Measurements from ENCODE around the gene CDK5. TPM values are rescaled to one million over a fixed set of nuclear protein-coding genes. Genes with fewer than 3 reads are reported as not detected.

Gene CDK5
- total and polyA plus RNA-seq, 2 of the 13 experiments (the other 11 are each of a cell fraction or from before 2014, with no cell fraction given) = 16.4 to 21.3 TPM

DNA sequence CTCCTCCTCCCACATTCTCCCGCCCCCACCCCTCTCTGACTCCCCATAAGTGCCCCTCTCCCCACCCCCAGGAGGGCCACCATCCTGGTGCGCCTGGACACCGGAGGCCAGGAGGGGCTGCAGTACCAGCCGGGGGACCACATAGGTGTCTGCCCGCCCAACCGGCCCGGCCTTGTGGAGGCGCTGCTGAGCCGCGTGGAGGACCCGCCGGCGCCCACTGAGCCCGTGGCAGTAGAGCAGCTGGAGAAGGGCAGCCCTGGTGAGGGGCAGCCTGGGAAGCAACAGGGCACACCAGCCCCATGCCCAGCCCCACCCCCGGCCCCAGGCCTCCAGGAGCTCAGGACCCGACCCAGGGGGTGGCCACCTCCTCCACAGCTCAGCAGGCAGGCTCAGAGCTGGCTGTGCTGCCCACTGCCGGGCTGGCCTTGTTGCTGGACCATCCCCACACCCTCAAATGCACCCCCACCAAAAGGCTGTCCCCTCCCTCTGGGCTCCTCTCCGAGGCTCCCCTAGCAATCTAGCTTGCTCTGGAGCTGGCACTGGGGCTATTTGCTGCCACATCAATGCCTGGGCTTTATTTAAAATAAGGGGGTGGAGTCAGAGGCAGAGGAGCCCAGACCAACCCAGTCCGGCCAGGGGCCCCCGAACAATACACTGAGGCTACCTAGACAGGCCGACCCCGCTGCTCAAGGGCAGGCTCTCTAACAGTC, 48.2 kb downstream of the CDK5 start (continued):
- TF ChIP-seq, protein P1, sequence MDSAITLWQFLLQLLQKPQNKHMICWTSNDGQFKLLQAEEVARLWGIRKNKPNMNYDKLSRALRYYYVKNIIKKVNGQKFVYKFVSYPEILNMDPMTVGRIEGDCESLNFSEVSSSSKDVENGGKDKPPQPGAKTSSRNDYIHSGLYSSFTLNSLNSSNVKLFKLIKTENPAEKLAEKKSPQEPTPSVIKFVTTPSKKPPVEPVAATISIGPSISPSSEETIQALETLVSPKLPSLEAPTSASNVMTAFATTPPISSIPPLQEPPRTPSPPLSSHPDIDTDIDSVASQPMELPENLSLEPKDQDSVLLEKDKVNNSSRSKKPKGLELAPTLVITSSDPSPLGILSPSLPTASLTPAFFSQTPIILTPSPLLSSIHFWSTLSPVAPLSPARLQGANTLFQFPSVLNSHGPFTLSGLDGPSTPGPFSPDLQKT (CRISPR knock-in tag; IDR thresholded peaks at IDR 0.05; ENCODE audit: borderline replicate concordance) = no peak
- TF ChIP-seq PITX1 (CRISPR knock-in tag; IDR thresholded peaks at IDR 0.05) (no peak), ZFYVE20 (CRISPR knock-in tag; IDR thresholded peaks at IDR 0.05; ENCODE audit: borderline replicate concordance, low read depth) (no peak), MXD4 (CRISPR knock-in tag; IDR thresholded peaks at IDR 0.05) (peak; percentile 4; the same call in 1 of the 2 replicates), FOXO4 (CRISPR knock-in tag; conservative IDR thresholded peaks at IDR 0.05) (0 out of 2 replicates have a peak, but pooled peaks have one; percentile 47), MED1 (CRISPR knock-in tag; IDR thresholded peaks at IDR 0.05) (no peak), NKX3-1 (CRISPR knock-in tag; IDR thresholded peaks at IDR 0.05) (no peak), NPAS2 (CRISPR knock-in tag; IDR thresholded peaks at IDR 0.05; ENCODE audit: borderline replicate concordance) (no peak), ZNF207 (IDR thresholded peaks at IDR 0.05; ENCODE audit: borderline replicate concordance) (no peak), ZKSCAN8 (CRISPR knock-in tag; IDR thresholded peaks at IDR 0.05; ENCODE audit: borderline replicate concordance) (no peak), BORCS8-MEF2B (CRISPR knock-in tag; IDR thresholded peaks at IDR 0.05) (no peak), HOMEZ (CRISPR knock-in tag; IDR thresholded peaks at IDR 0.05; ENCODE audit: low read depth) (no peak), SAFB2 (CRISPR knock-in tag; IDR thresholded peaks at IDR 0.05; ENCODE audit: borderline replicate concordance, low read depth) (no peak), IRF2 (CRISPR knock-in tag; IDR thresholded peaks at IDR 0.05) (no peak), ZNF138 (CRISPR knock-in tag; IDR thresholded peaks at IDR 0.05; ENCODE audit: low read depth) (no peak), NCOA1 (CRISPR knock-in tag; IDR thresholded peaks at IDR 0.05) (0 out of 2 replicates have a peak, but pooled peaks have one; percentile 75), EP300 (IDR thresholded peaks at IDR 0.05; ENCODE audit: low read depth in 2 of 2, low read length in 2 of 2) (no peak), EP300 (CRISPR knock-in tag; IDR thresholded peaks at IDR 0.05; ENCODE audit: borderline replicate concordance) (no peak), NR0B2 (CRISPR knock-in tag; IDR thresholded peaks at IDR 0.05) (no peak), ARID2 (CRISPR knock-in tag; IDR thresholded peaks at IDR 0.05; ENCODE audit: borderline replicate concordance) (no peak)
- TF ChIP-seq, protein P2, sequence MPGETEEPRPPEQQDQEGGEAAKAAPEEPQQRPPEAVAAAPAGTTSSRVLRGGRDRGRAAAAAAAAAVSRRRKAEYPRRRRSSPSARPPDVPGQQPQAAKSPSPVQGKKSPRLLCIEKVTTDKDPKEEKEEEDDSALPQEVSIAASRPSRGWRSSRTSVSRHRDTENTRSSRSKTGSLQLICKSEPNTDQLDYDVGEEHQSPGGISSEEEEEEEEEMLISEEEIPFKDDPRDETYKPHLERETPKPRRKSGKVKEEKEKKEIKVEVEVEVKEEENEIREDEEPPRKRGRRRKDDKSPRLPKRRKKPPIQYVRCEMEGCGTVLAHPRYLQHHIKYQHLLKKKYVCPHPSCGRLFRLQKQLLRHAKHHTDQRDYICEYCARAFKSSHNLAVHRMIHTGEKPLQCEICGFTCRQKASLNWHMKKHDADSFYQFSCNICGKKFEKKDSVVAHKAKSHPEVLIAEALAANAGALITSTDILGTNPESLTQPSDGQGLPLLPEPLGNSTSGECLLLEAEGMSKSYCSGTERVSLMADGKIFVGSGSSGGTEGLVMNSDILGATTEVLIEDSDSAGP (CRISPR knock-in tag; IDR thresholded peaks at IDR 0.05; ENCODE audit: borderline replicate concordance) = no peak
- TF ChIP-seq, protein P3, sequence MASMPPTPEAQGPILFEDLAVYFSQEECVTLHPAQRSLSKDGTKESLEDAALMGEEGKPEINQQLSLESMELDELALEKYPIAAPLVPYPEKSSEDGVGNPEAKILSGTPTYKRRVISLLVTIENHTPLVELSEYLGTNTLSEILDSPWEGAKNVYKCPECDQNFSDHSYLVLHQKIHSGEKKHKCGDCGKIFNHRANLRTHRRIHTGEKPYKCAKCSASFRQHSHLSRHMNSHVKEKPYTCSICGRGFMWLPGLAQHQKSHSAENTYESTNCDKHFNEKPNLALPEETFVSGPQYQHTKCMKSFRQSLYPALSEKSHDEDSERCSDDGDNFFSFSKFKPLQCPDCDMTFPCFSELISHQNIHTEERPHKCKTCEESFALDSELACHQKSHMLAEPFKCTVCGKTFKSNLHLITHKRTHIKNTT (CRISPR knock-in tag; IDR thresholded peaks at IDR 0.05) = no peak

Measured in HepG2 (cell line).